Measurements from ENCODE around the gene TFAP2A.

TFAP2A gene

GRCh38 chr6:10422737-10423034 is 7.8 kb upstream of the TFAP2A start:
- 31% methylated on average over 6 of the region's 7 CpGs for WGBS
- peaks cover 81 to 82% of the 10 kb centered on the region in 2 experiments for H3K27me3 ChIP-seq (ENCODE audit: control insufficient read depth in 1 of 2, insufficient read depth in 1 of 2, low read length in 2 of 2)
- H3K4me2 ChIP-seq (ENCODE audit: low read length, poor library complexity, severe bottlenecking), result no peak overlapping the region
- H4K91ac ChIP-seq (ENCODE audit: low read length), result no peak overlapping the region
- no peak overlapping the region for H2BK15ac ChIP-seq (ENCODE audit: low read depth, poor library complexity, severe bottlenecking)
- no peaks in the 10 kb centered on the region for H3K36me3 ChIP-seq (ENCODE audit: control insufficient read depth in 1 of 2, insufficient read depth in 2 of 2, low read depth in 1 of 2, low read length in 2 of 2)
- no peak overlapping the region for H3K4ac ChIP-seq (ENCODE audit: low read depth in 1 of 2, low read length in 2 of 2)
- H3K9me3 ChIP-seq (ENCODE audit: control insufficient read depth, low read length), result no peaks in the 10 kb centered on the region
- H3K4me3 ChIP-seq (ENCODE audit: insufficient read depth in 1 of 2, low read depth in 1 of 2, low read length in 2 of 2), result no peak overlapping the region
- no peak overlapping the region for H4K8ac ChIP-seq (ENCODE audit: low read length)
- no peak overlapping the region for H2AK5ac ChIP-seq (ENCODE audit: low read length, severe bottlenecking)
- no peak overlapping the region for H2BK5ac ChIP-seq (ENCODE audit: low read depth, low read length, poor library complexity, severe bottlenecking)
- H3K27ac ChIP-seq (ENCODE audit: low read length, poor library complexity, severe bottlenecking), result no peak overlapping the region
- H3K14ac ChIP-seq (ENCODE audit: low read length in 2 of 2), result no peak overlapping the region
- H2BK120ac ChIP-seq (ENCODE audit: low read depth, low read length), result no peak overlapping the region
- no peak overlapping the region for H2BK12ac ChIP-seq (ENCODE audit: low read length in 2 of 2)
- H3K23ac ChIP-seq (ENCODE audit: low read length in 2 of 2), result no peak overlapping the region
- peaks cover 39% of the 10 kb centered on the region for H3K4me1 ChIP-seq (ENCODE audit: control insufficient read depth, insufficient read depth, low read depth, low read length)
- no peak overlapping the region for H3K9ac ChIP-seq (ENCODE audit: low read length)
- DNase-seq, result no peak
- no peak overlapping the region for H2AFZ ChIP-seq (ENCODE audit: low read depth, low read length)
- H3K18ac ChIP-seq (ENCODE audit: low read depth in 1 of 2, low read length in 2 of 2), result no peak overlapping the region
- H3K79me1 ChIP-seq (replicated peaks; ENCODE audit: low read length, poor library complexity, severe bottlenecking), result no peaks in the 10 kb centered on the region

GRCh38 chr6:10421921-10422736 is 7.3 kb upstream of the TFAP2A start:
- H3K23ac ChIP-seq (ENCODE audit: low read length in 2 of 2), result no peak overlapping the region
- H2BK5ac ChIP-seq (ENCODE audit: low read depth, low read length, poor library complexity, severe bottlenecking), result no peak overlapping the region
- no peak overlapping the region for H3K9ac ChIP-seq (ENCODE audit: low read length)
- no peak overlapping the region for H4K8ac ChIP-seq (ENCODE audit: low read length)
- H3K79me1 ChIP-seq (replicated peaks; ENCODE audit: low read length, poor library complexity, severe bottlenecking), result no peaks in the 10 kb centered on the region
- no peak overlapping the region for H3K27ac ChIP-seq (ENCODE audit: low read length, poor library complexity, severe bottlenecking)
- H3K4me3 ChIP-seq (ENCODE audit: insufficient read depth in 1 of 2, low read depth in 1 of 2, low read length in 2 of 2), result no peak overlapping the region
- 5% methylated on average over 33 of the region's 39 CpGs for WGBS
- no peaks in the 10 kb centered on the region for H3K9me3 ChIP-seq (ENCODE audit: control insufficient read depth, low read length)
- no peak overlapping the region for H3K18ac ChIP-seq (ENCODE audit: low read depth in 1 of 2, low read length in 2 of 2)
- H3K27me3 ChIP-seq (ENCODE audit: control insufficient read depth in 1 of 2, insufficient read depth in 1 of 2, low read length in 2 of 2), result peaks cover 87 to 88% of the 10 kb centered on the region in 2 experiments
- H2AK5ac ChIP-seq (ENCODE audit: low read length, severe bottlenecking), result no peak overlapping the region
- no peak overlapping the region for H4K91ac ChIP-seq (ENCODE audit: low read length)
- no peak overlapping the region for H3K4me2 ChIP-seq (ENCODE audit: low read length, poor library complexity, severe bottlenecking)
- H2AFZ ChIP-seq (ENCODE audit: low read depth, low read length), result no peak overlapping the region
- H2BK15ac ChIP-seq (ENCODE audit: low read depth, poor library complexity, severe bottlenecking), result no peak overlapping the region
- no peak overlapping the region for H3K14ac ChIP-seq (ENCODE audit: low read length in 2 of 2)
- H2BK12ac ChIP-seq (ENCODE audit: low read length in 2 of 2), result no peak overlapping the region
- peaks cover 0 to 2% of the 10 kb centered on the region in 2 experiments for H3K36me3 ChIP-seq (ENCODE audit: control insufficient read depth in 1 of 2, insufficient read depth in 2 of 2, low read depth in 1 of 2, low read length in 2 of 2)
- DNase-seq, result no peak
- H3K4ac ChIP-seq (ENCODE audit: low read depth in 1 of 2, low read length in 2 of 2), result no peak overlapping the region
- no peak overlapping the region for H2BK120ac ChIP-seq (ENCODE audit: low read depth, low read length)
- peaks cover 40% of the 10 kb centered on the region for H3K4me1 ChIP-seq (ENCODE audit: control insufficient read depth, insufficient read depth, low read depth, low read length)

DNA sequence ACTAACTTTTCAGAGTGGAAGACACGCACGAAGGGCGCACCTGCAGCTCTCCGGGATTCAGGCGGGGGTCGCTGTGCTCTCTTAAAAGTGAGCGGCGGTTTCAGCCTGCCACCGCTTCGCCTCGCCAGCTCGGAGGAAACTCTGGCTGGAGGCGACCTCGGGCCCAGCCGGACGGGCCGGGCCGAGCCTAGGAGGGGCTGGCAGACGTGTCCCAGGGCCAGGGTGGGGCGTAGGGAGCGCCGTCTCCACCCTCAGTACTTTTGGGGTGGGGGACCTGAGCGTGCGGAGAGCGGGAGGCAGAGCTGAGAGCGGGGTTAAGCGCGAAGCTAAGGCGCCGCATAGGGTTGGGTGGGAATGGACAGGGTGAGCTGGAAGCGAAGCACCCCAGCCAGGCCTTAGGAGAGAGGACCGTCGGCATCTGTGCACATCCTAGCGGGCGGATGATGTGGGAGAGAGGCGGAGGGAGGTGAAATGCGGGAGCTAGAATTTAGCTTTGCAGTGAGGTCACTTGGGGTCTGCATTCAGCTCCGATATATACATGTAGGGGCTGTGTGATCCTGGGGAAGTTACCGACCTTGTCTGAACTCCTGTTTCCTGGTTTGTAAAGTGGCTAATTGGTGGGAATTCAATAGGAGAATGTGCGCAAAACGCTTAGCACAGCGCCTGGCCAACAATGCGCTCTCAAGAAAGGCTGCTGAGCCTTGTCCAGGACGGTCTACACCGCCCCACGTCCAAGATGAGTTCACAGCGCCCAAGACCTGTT is 6.5 kb upstream of the TFAP2A start:
- Histone ChIP-seq H2AK5ac (ENCODE audit: low read length, severe bottlenecking) (no peak overlapping the region), H3K23ac (ENCODE audit: low read length in 2 of 2) (no peak overlapping the region)
- whole genome bisulfite sequencing, result 4% methylated on average over 47 of the region's 47 CpGs

GRCh38 chr6:10420546-10421157 is 5.8 kb upstream of the TFAP2A start:
- H3K36me3 ChIP-seq (ENCODE audit: control insufficient read depth in 1 of 2, insufficient read depth in 2 of 2, low read depth in 1 of 2, low read length in 2 of 2), result peaks cover 0 to 2% of the 10 kb centered on the region in 2 experiments
- WGBS, result 5% methylated on average over 19 of the region's 21 CpGs
- peaks cover 34% of the 10 kb centered on the region for H3K4me1 ChIP-seq (ENCODE audit: control insufficient read depth, insufficient read depth, low read depth, low read length)
- H4K91ac ChIP-seq (ENCODE audit: low read length), result no peak overlapping the region
- H2AFZ ChIP-seq (ENCODE audit: low read depth, low read length), result no peak overlapping the region
- no peak overlapping the region for H2AK5ac ChIP-seq (ENCODE audit: low read length, severe bottlenecking)
- H2BK120ac ChIP-seq (ENCODE audit: low read depth, low read length), result peak overlapping the region; percentile 15
- H3K23ac ChIP-seq (ENCODE audit: low read length in 2 of 2), result no peak overlapping the region
- H3K27me3 ChIP-seq (ENCODE audit: control insufficient read depth in 1 of 2, insufficient read depth in 1 of 2, low read length in 2 of 2), result peaks cover 99% of the 10 kb centered on the region in 2 experiments
- H3K79me1 ChIP-seq (replicated peaks; ENCODE audit: low read length, poor library complexity, severe bottlenecking), result no peaks in the 10 kb centered on the region
- peak overlapping the region; percentile 13 for H3K4me2 ChIP-seq (ENCODE audit: low read length, poor library complexity, severe bottlenecking)
- H2BK15ac ChIP-seq (ENCODE audit: low read depth, poor library complexity, severe bottlenecking), result no peak overlapping the region
- no peak overlapping the region for H3K27ac ChIP-seq (ENCODE audit: low read length, poor library complexity, severe bottlenecking)
- no peaks in the 10 kb centered on the region for H3K9me3 ChIP-seq (ENCODE audit: control insufficient read depth, low read length)
- H2BK12ac ChIP-seq (ENCODE audit: low read length in 2 of 2), result no peak overlapping the region
- H4K8ac ChIP-seq (ENCODE audit: low read length), result no peak overlapping the region
- no peak overlapping the region for H3K4me3 ChIP-seq (ENCODE audit: insufficient read depth in 1 of 2, low read depth in 1 of 2, low read length in 2 of 2)
- H3K18ac ChIP-seq (ENCODE audit: low read depth in 1 of 2, low read length in 2 of 2), result no peak overlapping the region
- no peak overlapping the region for H3K14ac ChIP-seq (ENCODE audit: low read length in 2 of 2)
- no peak overlapping the region for H3K4ac ChIP-seq (ENCODE audit: low read depth in 1 of 2, low read length in 2 of 2)
- H2BK5ac ChIP-seq (ENCODE audit: low read depth, low read length, poor library complexity, severe bottlenecking), result no peak overlapping the region
- no peak for DNase-seq
- no peak overlapping the region for H3K9ac ChIP-seq (ENCODE audit: low read length)

More for the DNA sequence above, 6.5 kb upstream of the TFAP2A start:
- DNase-seq, result no peak
- no peak overlapping the region for H3K4ac ChIP-seq (ENCODE audit: low read depth in 1 of 2, low read length in 2 of 2)
- H3K27me3 ChIP-seq (ENCODE audit: control insufficient read depth in 1 of 2, insufficient read depth in 1 of 2, low read length in 2 of 2), result peaks cover 95 to 96% of the 10 kb centered on the region in 2 experiments
- no peak overlapping the region for H3K18ac ChIP-seq (ENCODE audit: low read depth in 1 of 2, low read length in 2 of 2)
- H3K4me2 ChIP-seq (ENCODE audit: low read length, poor library complexity, severe bottlenecking), result no peak overlapping the region
- H4K91ac ChIP-seq (ENCODE audit: low read length), result no peak overlapping the region
- no peak overlapping the region for H3K14ac ChIP-seq (ENCODE audit: low read length in 2 of 2)
- no peaks in the 10 kb centered on the region for H3K79me1 ChIP-seq (replicated peaks; ENCODE audit: low read length, poor library complexity, severe bottlenecking)
- peaks cover 0 to 2% of the 10 kb centered on the region in 2 experiments for H3K36me3 ChIP-seq (ENCODE audit: control insufficient read depth in 1 of 2, insufficient read depth in 2 of 2, low read depth in 1 of 2, low read length in 2 of 2)
- H3K9ac ChIP-seq (ENCODE audit: low read length), result no peak overlapping the region
- no peak overlapping the region for H2BK15ac ChIP-seq (ENCODE audit: low read depth, poor library complexity, severe bottlenecking)
- H3K4me1 ChIP-seq (ENCODE audit: control insufficient read depth, insufficient read depth, low read depth, low read length), result peaks cover 40% of the 10 kb centered on the region
- H2AFZ ChIP-seq (ENCODE audit: low read depth, low read length), result no peak overlapping the region
- no peak overlapping the region for H2BK5ac ChIP-seq (ENCODE audit: low read depth, low read length, poor library complexity, severe bottlenecking)
- no peak overlapping the region for H2BK120ac ChIP-seq (ENCODE audit: low read depth, low read length)
- H2BK12ac ChIP-seq (ENCODE audit: low read length in 2 of 2), result no peak overlapping the region
- H3K4me3 ChIP-seq (ENCODE audit: insufficient read depth in 1 of 2, low read depth in 1 of 2, low read length in 2 of 2), result no peak overlapping the region
- no peaks in the 10 kb centered on the region for H3K9me3 ChIP-seq (ENCODE audit: control insufficient read depth, low read length)
- H4K8ac ChIP-seq (ENCODE audit: low read length), result no peak overlapping the region
- no peak overlapping the region for H3K27ac ChIP-seq (ENCODE audit: low read length, poor library complexity, severe bottlenecking)

Data from mesenchymal stem cell (in vitro differentiated cells and primary cell).